GM10248 (cell line): ENCODE measurements around the gene SRRM3.

Source experiments
- CTCF ChIA-PET: fragments of 300-600 bp; sonication (Branson Sonifier 250); formaldehyde crosslinking; extraction: SDS; loops from one replicate; lab custom pipeline; 2021; ENCODE audit warnings: antibody characterized with exemption; lab: Yijun Ruan, JAX
- POLR2A ChIA-PET: fragments of 350-650 bp; sonication (Branson Sonifier 250); formaldehyde crosslinking; extraction: SDS; loops from one replicate; lab custom pipeline; 2020; ENCODE audit warnings: antibody characterized with exemption; lab: Yijun Ruan, JAX
- DNase-seq: peaks from one replicate; pipeline ENCODE4 v3.0.0; 2012; ENCODE audit errors: extremely low spot score
- CTCF ChIP-seq: IDR thresholded peaks from 2 replicates; pipeline ENCODE4 v1.5.1; 2012; ENCODE audit warnings: mild to moderate bottlenecking, low read depth; ENCODE audit errors: extremely low read depth, missing control alignments, control extremely low read depth

SRRM3 gene

GRCh38 chr7:76317782-76318487, 116.2 kb downstream of the SRRM3 start:
- POLR2A ChIA-PET = interaction anchor here (0.6 to 1.9 kb wide), 6 partner anchors 11 to 228 kb away, joined by 3 to 12 read pairs (median 4); partner anchors contain the start of genes HSPB1 and YWHAG
- peak; percentile 98 for DNase-seq
- no peak for TF ChIP-seq CTCF
- CTCF ChIA-PET = interaction anchor here (1.0 to 17.2 kb wide), 12 partner anchors 10 to 141 kb away, joined by 3 to 339 read pairs (median 4); partner anchors contain the start of gene YWHAG

GRCh38 chr7:76318488-76319353, 117.0 kb downstream of the SRRM3 start:
- ChIA-PET POLR2A (interaction anchor here (1.0 to 1.9 kb wide), 5 partner anchors 12 to 53 kb away, joined by 3 to 12 read pairs (median 3); partner anchors contain the start of genes HSPB1 and YWHAG), CTCF (interaction anchor here (0.7 to 17.2 kb wide), 13 partner anchors 9 to 142 kb away, joined by 3 to 339 read pairs (median 5); partner anchors contain the start of gene YWHAG)
- TF ChIP-seq CTCF = peak; percentile 31
- peak; percentile 83 for DNase-seq

DNA sequence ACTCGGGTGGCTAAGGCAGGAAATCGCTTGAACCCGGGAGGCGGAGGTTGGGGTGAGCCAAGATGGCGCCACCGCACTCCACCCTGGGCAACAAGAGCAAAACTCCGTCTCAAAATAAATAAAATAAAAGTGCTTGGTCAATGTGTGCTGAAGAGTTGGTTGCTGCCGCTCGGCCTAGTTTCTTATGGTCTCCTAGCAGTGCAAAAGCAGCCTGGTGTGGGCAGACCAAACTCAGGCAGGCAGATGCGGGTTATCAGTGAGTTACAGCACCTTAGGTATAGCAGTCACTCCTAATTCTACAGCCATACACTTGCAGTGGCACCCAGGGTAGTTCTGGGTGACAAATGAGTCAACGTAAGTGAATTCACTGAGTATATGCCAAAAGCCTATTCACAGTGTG, 123.4 kb downstream of the SRRM3 start:
- ChIA-PET CTCF (interaction anchor here (1.3 to 1.8 kb wide), 2 partner anchors 10 kb away, joined by 4 read pairs; no protein-coding TSS in a partner anchor), POLR2A (no interaction called here)
- DNase-seq = no peak
- TF ChIP-seq CTCF = no peak

GRCh38 chr7:76325811-76326210, 124.1 kb downstream of the SRRM3 start:
- no peak for DNase-seq
- ChIA-PET POLR2A (no interaction called here), CTCF (interaction anchor here (1.3 kb wide), 2 partner anchors 10 to 33 kb away, joined by 4 read pairs; no protein-coding TSS in a partner anchor)
- no peak for TF ChIP-seq CTCF

- no peak for DNase-seq
- CTCF ChIA-PET = interaction anchor here (1.1 to 3.1 kb wide), 6 partner anchors 8 to 34 kb away, joined by 3 to 11 read pairs (median 4); no protein-coding TSS in a partner anchor
- POLR2A ChIA-PET = interaction anchor here (0.7 to 1.3 kb wide), 3 partner anchors 11 to 33 kb away, joined by 3 to 7 read pairs (median 4); partner anchors contain the start of gene YWHAG
- TF ChIP-seq CTCF = no peak
These were observed 125.0 kb downstream of the SRRM3 start for GRCh38 chr7:76326646-76327233.
